ENCODE results near the gene PCMT1. TPM values are rescaled to one million over a fixed set of nuclear protein-coding genes. Genes with fewer than 3 reads are reported as not detected.
"Not testable (repeated sequence)": the region's sequence is repeated elsewhere in the genome, so short reads cannot be mapped to it uniquely, and the experiment has no call there.

The PCMT1 gene
- total RNA-seq, 2 experiments from 2014 or later: 91.2 to 96.0 TPM

GRCh38 chr6:149733089-149733720 is 16.3 kb upstream of the PCMT1 start:
- peaks cover 6% of the 10 kb centered on the region for H3K4me1 Mint-ChIP-seq
- no peaks in the 10 kb centered on the region for H3K27me3 Mint-ChIP-seq
- DNase-seq: no peak
- no peak overlapping the region for H3K27ac Mint-ChIP-seq
- H3K4me3 Mint-ChIP-seq: no peak overlapping the region
- peaks cover 6% of the 10 kb centered on the region for H3K36me3 Mint-ChIP-seq
- H3K9me3 Mint-ChIP-seq: no peaks in the 10 kb centered on the region

GRCh38 chr6:149734915-149735314 is 14.6 kb upstream of the PCMT1 start:
- Mint-ChIP-seq H3K36me3 (peaks cover 13% of the 10 kb centered on the region), H3K4me3 (no peak overlapping the region), H3K27ac (no peak overlapping the region), H3K27me3 (no peaks in the 10 kb centered on the region), H3K9me3 (no peaks in the 10 kb centered on the region), H3K4me1 (no peaks in the 10 kb centered on the region)
- DNase-seq: no peak

GRCh38 chr6:149745252-149745651 is 4.3 kb upstream of the PCMT1 start:
- peak overlapping the region; percentile 90 for H3K27ac Mint-ChIP-seq
- H3K4me1 Mint-ChIP-seq: peaks cover 18% of the 10 kb centered on the region
- not testable (repeated sequence) for DNase-seq, H3K27me3 Mint-ChIP-seq, H3K9me3 Mint-ChIP-seq
- peak overlapping the region; percentile 94 for H3K4me3 Mint-ChIP-seq
- H3K36me3 Mint-ChIP-seq: peaks cover 13% of the 10 kb centered on the region

GRCh38 chr6:149746147-149746946 is 3.2 kb upstream of the PCMT1 start, which contains the start of gene NUP43:
Gene NUP43, minus strand, starts transcription at chr6:149746529. Its CDS starts 34 bp downstream, at chr6:149746495.
- peaks cover 23% of the 10 kb centered on the region for H3K4me1 Mint-ChIP-seq

GRCh38 chr6:149749082-149749593 is 403 bp upstream of the PCMT1 start:
- H3K36me3 Mint-ChIP-seq, H3K9me3 Mint-ChIP-seq, H3K27me3 Mint-ChIP-seq, DNase-seq: not testable (repeated sequence)
- peak overlapping the region; percentile 89 for H3K4me3 Mint-ChIP-seq
- peak overlapping the region; percentile 86 for H3K27ac Mint-ChIP-seq
- peaks cover 38% of the 10 kb centered on the region for H3K4me1 Mint-ChIP-seq

More at GRCh38 chr6:149746147-149746946, 3.2 kb upstream of the PCMT1 start, which contains the start of gene NUP43:
- Mint-ChIP-seq H3K4me3 (peak within 1 kb of the TSS; percentile 94), H3K27ac (peak within 1 kb of the TSS; percentile 90), H3K9me3 (no peaks in the 10 kb centered on the region), H3K27me3 (no peaks in the 10 kb centered on the region), H3K36me3 (peaks cover 10% of the 10 kb centered on the region)
- peak; percentile 92 for DNase-seq

- H3K9me3 Mint-ChIP-seq: no peaks in the 10 kb centered on the region
- peak; percentile 86 for DNase-seq
- no peaks in the 10 kb centered on the region for H3K27me3 Mint-ChIP-seq
- peak overlapping the region; percentile 89 for H3K4me3 Mint-ChIP-seq
- H3K4me1 Mint-ChIP-seq: peaks cover 45% of the 10 kb centered on the region
- H3K27ac Mint-ChIP-seq: peak overlapping the region; percentile 86
- H3K36me3 Mint-ChIP-seq: peaks cover 5% of the 10 kb centered on the region
Measured at GRCh38 chr6:149750136-149750609, 632 bp downstream of the PCMT1 start.

GRCh38 chr6:149751239-149751638 is 1.7 kb downstream of the PCMT1 start:
- Mint-ChIP-seq H3K4me3 (peak overlapping the region; percentile 89), H3K27me3 (no peaks in the 10 kb centered on the region), H3K9me3 (no peaks in the 10 kb centered on the region), H3K36me3 (peaks cover 4% of the 10 kb centered on the region), H3K27ac (no peak overlapping the region), H3K4me1 (peaks cover 44% of the 10 kb centered on the region)
- no peak for DNase-seq

- not testable (repeated sequence) for H3K36me3 Mint-ChIP-seq, DNase-seq, H3K27me3 Mint-ChIP-seq, H3K9me3 Mint-ChIP-seq, H3K27ac Mint-ChIP-seq
- Mint-ChIP-seq H3K4me1 (peaks cover 39% of the 10 kb centered on the region), H3K4me3 (peak overlapping the region; percentile 50)
Measured at GRCh38 chr6:149751920-149752319, 2.4 kb downstream of the PCMT1 start.

GRCh38 chr6:149752600-149753373 is 3.2 kb downstream of the PCMT1 start:
- H3K36me3 Mint-ChIP-seq: peaks cover 4% of the 10 kb centered on the region
- no peak overlapping the region for H3K4me3 Mint-ChIP-seq
- peaks cover 33% of the 10 kb centered on the region for H3K4me1 Mint-ChIP-seq
- no peak for DNase-seq
- H3K27ac Mint-ChIP-seq: no peak overlapping the region
- H3K9me3 Mint-ChIP-seq: no peaks in the 10 kb centered on the region
- no peaks in the 10 kb centered on the region for H3K27me3 Mint-ChIP-seq

- not testable (repeated sequence) for H3K9me3 Mint-ChIP-seq, DNase-seq, H3K27me3 Mint-ChIP-seq, H3K4me3 Mint-ChIP-seq, H3K36me3 Mint-ChIP-seq, H3K27ac Mint-ChIP-seq
- peaks cover 33% of the 10 kb centered on the region for H3K4me1 Mint-ChIP-seq
Measured at GRCh38 chr6:149753374-149753637, 3.8 kb downstream of the PCMT1 start.

GRCh38 chr6:149754548-149754947 is 5.0 kb downstream of the PCMT1 start:
- H3K4me3 Mint-ChIP-seq: no peak overlapping the region
- peaks cover 7% of the 10 kb centered on the region for H3K36me3 Mint-ChIP-seq
- H3K4me1 Mint-ChIP-seq: peaks cover 31% of the 10 kb centered on the region
- no peaks in the 10 kb centered on the region for H3K9me3 Mint-ChIP-seq
- H3K27me3 Mint-ChIP-seq: no peaks in the 10 kb centered on the region
- no peak overlapping the region for H3K27ac Mint-ChIP-seq
- DNase-seq: no peak

GRCh38 chr6:149755300-149756260 is 6.0 kb downstream of the PCMT1 start:
- no peak for DNase-seq
- Mint-ChIP-seq H3K36me3 (peaks cover 10% of the 10 kb centered on the region), H3K27me3 (no peaks in the 10 kb centered on the region), H3K27ac (no peak overlapping the region), H3K4me1 (peaks cover 29% of the 10 kb centered on the region), H3K4me3 (no peak overlapping the region), H3K9me3 (no peaks in the 10 kb centered on the region)

- peaks cover 30% of the 10 kb centered on the region for H3K4me1 Mint-ChIP-seq
- H3K27ac Mint-ChIP-seq: no peak overlapping the region
- H3K27me3 Mint-ChIP-seq: no peaks in the 10 kb centered on the region
- H3K36me3 Mint-ChIP-seq: peaks cover 13% of the 10 kb centered on the region
- DNase-seq: no peak
- H3K4me3 Mint-ChIP-seq: no peak overlapping the region
- no peaks in the 10 kb centered on the region for H3K9me3 Mint-ChIP-seq
Measured at GRCh38 chr6:149756261-149756636, 6.7 kb downstream of the PCMT1 start.

GRCh38 chr6:149761438-149761837 is 11.9 kb downstream of the PCMT1 start:
- peaks cover 11% of the 10 kb centered on the region for H3K4me1 Mint-ChIP-seq
- H3K27me3 Mint-ChIP-seq: no peaks in the 10 kb centered on the region
- H3K4me3 Mint-ChIP-seq: no peak overlapping the region
- H3K27ac Mint-ChIP-seq: no peak overlapping the region
- no peak for DNase-seq
- H3K9me3 Mint-ChIP-seq: peaks cover 6% of the 10 kb centered on the region
- peaks cover 25% of the 10 kb centered on the region for H3K36me3 Mint-ChIP-seq

All from activated naive CD8-positive, alpha-beta T cell treated with anti-CD3 and anti-CD28 coated beads for 36 hours (primary cell).